BJ (cell line): ENCODE results near the gene TRPV3. TPM values are rescaled to one million over a fixed set of nuclear protein-coding genes. Genes with fewer than 3 reads are reported as not detected.

Experiments used
- CTCF ChIA-PET: fragments of 350-600 bp; formaldehyde crosslinking; extraction: SDS; loops from one replicate; lab custom pipeline; 2021; ENCODE audit warnings: antibody characterized with exemption, inconsistent platforms; lab: Yijun Ruan, JAX
- POLR2A ChIA-PET: fragments of 300-600 bp; sonication (Branson Sonifier 250); formaldehyde crosslinking; extraction: SDS; loops from one replicate; lab custom pipeline; 2021; ENCODE audit warnings: antibody characterized with exemption; lab: Charles Lee
- DNase-seq: peaks from one replicate; pipeline ENCODE4 v3.0.0-alpha.2; 2011; ENCODE audit warnings: low read depth
- H3K27me3 ChIP-seq: 2 replicates; pipeline ENCODE4 v1.6.0; 2011; ENCODE audit warnings: low read length; ENCODE audit not compliant: control insufficient read depth, insufficient read depth
- H3K36me3 ChIP-seq: 2 replicates; pipeline ENCODE4 v1.5.1; 2011; ENCODE audit warnings: low read length; ENCODE audit not compliant: control insufficient read depth, insufficient read depth
- H3K4me3 ChIP-seq: 2 replicates; pipeline ENCODE4 v1.5.1; 2011; ENCODE audit warnings: low read depth, mild to moderate bottlenecking, control low read depth, low read length
- CTCF ChIP-seq: IDR thresholded peaks from 2 replicates; pipeline ENCODE4 v1.5.1; 2011; ENCODE audit warnings: low read depth, mild to moderate bottlenecking, control low read depth, inconsistent platforms, low read length, moderate library complexity; ENCODE audit not compliant: insufficient read depth
- polyA minus RNA-seq: library from RNA; depleted of rRNA, polyadenylated mRNA; stranded (reverse); fragments of >200 nt; gene quantifications from 2 replicates; pipeline ENCODE4 v1.2.3, GENCODE V29; 2011; rRNA and poly(A)+ RNA removed
- polyA plus RNA-seq: library from polyadenylated mRNA; depleted of rRNA; stranded (reverse); fragments of >200 nt; gene quantifications from 2 replicates; pipeline ENCODE4 v1.2.3, GENCODE V29; 2011; rRNA removed

TRPV3 gene
- polyA plus RNA-seq (0.54 and 0.56 TPM in 2 replicates), polyA minus RNA-seq (0.98 and 2.2 TPM in 2 replicates)

GRCh38 chr17:3557768-3558583 is at the start of gene TRPV3:
TRPV3 (minus strand) TSS chr17:3557812; CDS start chr17:3554850, 2,962 bp downstream.
- no peak for DNase-seq
- H3K36me3 ChIP-seq: no peaks in the 10 kb centered on the region
- CTCF ChIA-PET: no interaction called here
- TF ChIP-seq CTCF: no peak
- H3K27me3 ChIP-seq: no peaks in the 10 kb centered on the region
- POLR2A ChIA-PET: no interaction called here
- H3K4me3 ChIP-seq: no peak within 1 kb of the TSS

- POLR2A ChIA-PET: interaction anchor here (0.6 kb wide), 1 partner anchor 56 kb away, joined by 3 read pairs; no protein-coding TSS in a partner anchor
- no peak for TF ChIP-seq CTCF
- CTCF ChIA-PET: interaction anchor here (2.5 kb wide), 1 partner anchor 44 kb away, joined by 7 read pairs; no protein-coding TSS in a partner anchor
- H3K27me3 ChIP-seq: no peaks in the 10 kb centered on the region
- peaks cover 2% of the 10 kb centered on the region for H3K36me3 ChIP-seq
- no peak overlapping the region for H3K4me3 ChIP-seq
- DNase-seq: no peak
These were observed 46.3 kb upstream of the TRPV3 start for GRCh38 chr17:3603870-3604259.

- ChIA-PET POLR2A (interaction anchor here (0.6 kb wide), 1 partner anchor 56 kb away, joined by 3 read pairs; no protein-coding TSS in a partner anchor), CTCF (interaction anchor here (0.5 to 2.5 kb wide), 3 partner anchors 12 to 45 kb away, joined by 3 to 7 read pairs (median 3); no protein-coding TSS in a partner anchor)
- Histone ChIP-seq H3K4me3 (no peak overlapping the region), H3K27me3 (no peaks in the 10 kb centered on the region), H3K36me3 (peaks cover 2% of the 10 kb centered on the region)
- TF ChIP-seq CTCF: no peak
- peak; percentile 62 for DNase-seq
These were observed 45.7 kb upstream of the TRPV3 start for GRCh38 chr17:3603119-3603869.

- no peak for DNase-seq
- CTCF ChIA-PET: interaction anchor here (0.5 to 2.5 kb wide), 4 partner anchors 11 to 45 kb away, joined by 3 to 7 read pairs (median 4); no protein-coding TSS in a partner anchor
These were observed 44.9 kb upstream of the TRPV3 start for GRCh38 chr17:3602499-3602898.

More at GRCh38 chr17:3602499-3602898, 44.9 kb upstream of the TRPV3 start:
- Histone ChIP-seq H3K27me3 (no peaks in the 10 kb centered on the region), H3K4me3 (no peak overlapping the region), H3K36me3 (peaks cover 3% of the 10 kb centered on the region)
- POLR2A ChIA-PET: no interaction called here
- TF ChIP-seq CTCF: peak; percentile 27; the same call in 1 of the 2 replicates
